GM19099 (cell line): ENCODE data around the gene AKAP13.

Experiments
- POLR2A ChIP-seq: IDR thresholded peaks from 3 replicates; pipeline ENCODE4 v1.6.1; 2011; ENCODE audit warnings: low read depth; ENCODE audit not compliant: insufficient read length; ENCODE audit errors: extremely low read depth

AKAP13 gene

DNA sequence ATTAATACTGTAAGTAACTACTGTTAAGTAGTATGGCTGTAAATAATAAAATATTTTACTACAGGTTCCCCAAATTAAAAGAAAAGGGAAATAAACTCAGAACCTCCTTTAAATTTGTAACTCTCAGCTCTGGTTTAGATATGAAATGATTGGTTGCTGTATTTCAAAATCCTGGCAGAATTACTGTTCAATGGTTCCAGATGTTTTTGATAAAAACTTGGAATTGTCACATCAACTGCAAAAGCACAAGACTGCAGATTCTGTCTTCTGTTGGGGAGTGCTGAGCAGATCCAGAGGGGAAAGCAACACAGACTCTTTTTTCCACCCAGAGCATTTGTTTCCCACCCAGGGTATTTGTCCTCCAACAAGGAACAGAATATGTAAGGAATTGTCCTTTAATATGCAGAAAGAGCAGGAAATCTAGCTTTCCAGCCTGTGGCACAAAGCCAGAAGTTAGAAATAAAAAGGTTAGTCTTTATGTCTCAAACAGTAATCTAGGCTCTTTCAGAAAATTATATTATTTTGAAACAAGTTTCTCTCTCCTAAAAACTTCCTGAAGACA is 236.2 kb downstream of the AKAP13 start:
- TF ChIP-seq POLR2A: no peak

- no peak for TF ChIP-seq POLR2A
Observed at GRCh38 chr15:85618228-85618505, 237.8 kb downstream of the AKAP13 start.

- TF ChIP-seq POLR2A: no peak
Observed at GRCh38 chr15:85618956-85619491, 238.6 kb downstream of the AKAP13 start.

GRCh38 chr15:85619992-85620689 is 239.7 kb downstream of the AKAP13 start:
- no peak for TF ChIP-seq POLR2A

- TF ChIP-seq POLR2A: no peak
Observed at GRCh38 chr15:85620690-85621049, 240.3 kb downstream of the AKAP13 start.

DNA sequence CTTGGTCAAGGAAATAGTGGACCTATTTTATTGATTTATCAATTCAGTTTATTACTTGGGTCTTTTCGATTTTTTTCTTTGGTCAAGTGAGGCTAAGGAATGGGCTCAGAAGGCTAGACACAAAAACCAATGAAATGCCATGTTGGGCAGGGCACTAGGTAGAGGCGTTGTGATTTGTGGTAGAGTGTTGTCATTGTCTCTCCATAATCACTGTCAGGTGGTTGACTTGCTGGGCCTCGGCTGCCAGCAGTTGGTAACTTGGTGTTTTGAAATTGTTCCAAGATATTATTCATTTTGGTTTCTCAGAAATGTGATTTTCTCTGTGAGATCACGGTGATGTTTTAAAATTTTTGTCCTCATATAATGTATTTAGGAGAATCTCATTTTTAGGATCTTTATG is 240.7 kb downstream of the AKAP13 start:
- no peak for TF ChIP-seq POLR2A

GRCh38 chr15:85622221-85622831 is 241.9 kb downstream of the AKAP13 start:
- TF ChIP-seq POLR2A: no peak

DNA sequence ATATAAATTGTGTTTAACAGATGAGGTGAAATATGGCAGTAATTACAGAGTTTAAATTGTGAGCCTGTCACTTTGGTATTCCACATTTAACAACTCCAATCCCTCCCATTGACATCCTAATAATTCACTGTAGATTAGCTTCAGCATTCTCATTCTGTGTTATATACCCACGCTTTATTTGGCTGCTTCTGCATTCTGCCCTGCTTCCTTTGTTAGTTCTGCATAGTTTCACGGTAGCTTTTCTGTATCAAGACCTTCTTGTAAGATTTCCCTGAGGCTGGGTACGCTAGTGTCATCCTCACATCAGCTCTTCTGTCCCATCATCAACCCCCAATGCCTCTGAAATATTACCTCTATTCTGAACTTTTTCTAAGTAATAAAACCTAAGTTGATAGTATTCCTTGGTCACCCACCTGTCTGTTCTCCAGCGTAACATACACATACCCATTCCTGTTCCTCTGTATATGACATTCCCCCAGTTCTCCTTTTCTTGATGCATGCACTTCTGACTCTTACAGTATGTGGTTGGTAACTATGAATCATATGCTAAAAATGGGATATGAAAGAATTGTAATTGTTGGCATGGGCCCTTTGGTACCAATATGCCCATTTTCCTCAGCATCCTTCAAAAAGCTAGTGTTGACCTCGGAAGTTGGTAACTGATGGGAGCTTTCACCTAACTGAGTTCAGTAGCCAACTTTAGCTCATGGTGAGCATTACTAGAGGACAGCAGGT is 243.1 kb downstream of the AKAP13 start:
- no peak for TF ChIP-seq POLR2A

DNA sequence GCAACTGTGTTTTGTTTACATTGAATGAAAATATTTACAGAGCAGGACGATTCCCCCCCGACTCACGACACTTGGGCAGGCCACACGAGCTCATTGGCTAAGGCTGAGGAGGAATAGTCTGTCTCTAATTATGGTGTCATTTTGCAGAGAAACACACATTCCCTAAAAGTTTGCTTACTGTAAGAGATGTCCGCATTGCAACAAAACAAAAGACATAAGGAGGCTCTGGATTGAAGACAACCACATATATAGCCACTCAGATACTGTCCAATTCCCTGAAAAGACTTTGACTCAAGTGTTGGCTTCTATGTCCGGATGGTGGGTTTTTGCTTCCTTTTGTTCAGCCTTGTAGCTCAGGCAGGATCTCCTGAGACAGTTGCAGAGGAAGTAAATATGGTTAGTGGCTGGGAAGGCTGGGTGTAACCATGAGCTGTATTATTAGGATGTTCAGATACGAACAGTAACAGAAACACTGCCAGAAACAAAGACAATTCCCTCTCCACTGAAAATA is 243.9 kb downstream of the AKAP13 start:
- no peak for TF ChIP-seq POLR2A

DNA sequence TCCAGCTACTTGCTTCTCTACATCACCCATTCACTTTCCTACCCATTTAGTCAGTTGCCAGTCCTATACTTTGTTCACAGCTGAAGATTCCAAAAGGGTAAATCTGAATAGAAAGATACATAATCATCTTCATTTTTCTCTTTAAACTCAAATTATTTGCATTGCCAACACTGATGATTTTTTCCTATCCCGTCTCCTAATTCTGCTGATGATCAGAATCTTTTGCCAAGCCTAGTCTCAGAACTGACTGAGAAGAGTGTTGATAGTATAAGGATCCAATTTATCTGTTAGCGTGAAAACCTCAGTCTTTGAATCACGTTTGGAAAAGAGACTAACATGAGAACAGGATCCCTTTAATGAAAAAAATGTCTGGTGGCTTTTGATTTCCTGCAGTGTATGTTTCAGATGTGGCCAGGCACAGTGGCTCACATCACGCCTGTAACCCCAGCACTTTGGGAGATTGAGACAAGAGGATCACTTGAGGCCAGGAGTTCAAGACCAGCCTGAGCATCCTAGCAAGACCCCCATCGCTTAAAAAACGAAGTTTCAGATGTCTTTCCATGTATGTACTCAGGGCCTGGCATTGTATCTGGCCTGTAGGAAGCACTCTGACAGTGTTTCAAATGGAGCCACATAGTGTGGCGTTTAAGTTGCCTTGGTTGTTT is 244.9 kb downstream of the AKAP13 start:
- TF ChIP-seq POLR2A: no peak

- TF ChIP-seq POLR2A: no peak
Observed at GRCh38 chr15:85625856-85626255, 245.5 kb downstream of the AKAP13 start.

DNA sequence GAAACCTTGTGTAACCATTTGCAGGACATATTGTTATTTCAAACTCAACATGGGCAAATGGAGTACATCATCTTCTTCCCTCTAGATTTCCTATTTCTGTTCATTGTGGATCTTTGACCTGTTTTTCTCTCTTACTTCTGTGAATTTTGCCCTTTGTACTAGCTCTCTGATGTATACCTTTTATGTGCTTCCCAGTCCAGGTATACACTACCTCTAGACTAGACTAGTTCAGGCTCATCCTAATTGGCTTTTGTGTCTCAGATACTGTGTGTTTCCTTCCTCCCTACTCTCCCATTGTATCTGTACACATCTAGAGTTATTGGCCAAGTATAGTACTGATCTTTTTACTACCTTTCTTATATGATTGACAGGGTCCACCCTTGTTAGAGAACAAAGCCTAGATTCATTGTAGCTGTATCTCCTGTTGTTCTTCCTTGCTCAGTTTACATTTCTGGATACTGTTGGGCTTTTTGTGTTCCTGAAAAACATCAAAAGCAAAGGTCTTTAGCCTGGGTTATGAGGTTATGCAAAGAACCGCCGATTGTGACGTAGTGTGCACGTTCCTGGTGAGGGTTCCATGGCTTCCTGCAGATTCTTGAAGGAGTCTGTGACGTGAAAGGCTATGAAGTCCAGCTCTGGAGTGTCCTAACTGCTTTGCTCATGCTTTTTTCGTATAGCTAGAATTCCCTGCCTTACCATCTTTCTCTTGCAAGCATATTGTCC is 247.0 kb downstream of the AKAP13 start:
- TF ChIP-seq POLR2A: no peak

DNA sequence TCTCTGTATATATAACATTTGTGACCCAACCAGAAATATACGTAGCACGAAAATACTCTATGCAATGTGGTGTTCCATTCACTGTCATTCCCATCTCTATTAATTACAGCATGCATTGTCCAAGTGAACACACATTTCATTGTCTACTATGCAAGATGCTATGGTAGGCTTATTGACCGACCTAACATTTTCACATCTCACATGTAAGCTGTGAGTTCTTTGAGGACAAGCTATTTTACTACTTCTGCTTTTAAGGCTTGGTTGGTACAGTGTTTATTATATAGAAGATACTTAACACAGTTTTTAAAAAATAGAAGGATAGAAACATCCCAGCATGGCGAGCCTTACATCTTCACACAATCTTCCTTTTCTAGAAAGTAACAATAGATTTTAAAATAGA is 249.9 kb downstream of the AKAP13 start:
- TF ChIP-seq POLR2A: no peak

- no peak for TF ChIP-seq POLR2A
Observed at GRCh38 chr15:85631018-85631417, 250.6 kb downstream of the AKAP13 start.
